OCI-LY7 (cell line): ENCODE measurements around the gene XYLT1. TPM values are rescaled to one million over a fixed set of nuclear protein-coding genes. Genes with fewer than 3 reads are reported as not detected.

Experiments
- BruUV-seq: library from RNA; stranded (reverse); fragments of 400-500 nt; replicated peaks from 2 replicates; lab custom pipeline; 2021; lab: Mats Ljungman, UMichigan
- CTCF ChIA-PET: fragments of 300-600 bp; sonication (Branson Sonifier 250); formaldehyde crosslinking; loops from one replicate; lab custom pipeline; 2022; ENCODE audit warnings: antibody characterized with exemption; ENCODE audit not compliant: unreplicated experiment; lab: Charles Lee
- POLR2A ChIA-PET: fragments of 300-600 bp; sonication (Branson Sonifier 250); formaldehyde crosslinking; loops from one replicate; lab custom pipeline; 2022; ENCODE audit warnings: antibody characterized with exemption; lab: Charles Lee
- DNase-seq: peaks from one replicate; pipeline ENCODE4 v3.0.0-alpha.2; 2015; ENCODE audit warnings: low spot score
- H2AFZ ChIP-seq: fragments of 200-600 bp; sonication (generic), shearing (Covaris generic); 2 replicates; pipeline ENCODE4 v1.6.1; 2014; ENCODE audit warnings: mild to moderate bottlenecking, antibody characterized with exemption, low read length, moderate library complexity
- H3K27ac ChIP-seq: fragments of 200-600 bp; sonication (generic); 2 replicates; pipeline ENCODE4 v1.5.1; 2014; ENCODE audit warnings: mixed run types, low read depth, mild to moderate bottlenecking, moderate library complexity, low read length, inconsistent platforms; ENCODE audit not compliant: poor library complexity, severe bottlenecking
- H3K36me3 ChIP-seq: fragments of 200-600 bp; sonication (generic); 2 replicates; pipeline ENCODE4 v1.6.1; 2014; ENCODE audit warnings: mild to moderate bottlenecking, antibody characterized with exemption, low read length, moderate library complexity, mixed read lengths; ENCODE audit not compliant: insufficient read depth
- H3K4me1 ChIP-seq: fragments of 200-600 bp; sonication (generic); 2 replicates; pipeline ENCODE4 v1.5.1; 2014; ENCODE audit warnings: mild to moderate bottlenecking, low read length; ENCODE audit not compliant: insufficient read depth, poor library complexity, severe bottlenecking
- H3K4me2 ChIP-seq: fragments of 200-600 bp; sonication (generic); 2 replicates; pipeline ENCODE4 v1.6.1; 2014; ENCODE audit warnings: mild to moderate bottlenecking, low read length
- H3K4me3 ChIP-seq: fragments of 200-600 bp; sonication (generic); 2 replicates; pipeline ENCODE4 v1.5.1; 2014; ENCODE audit warnings: mild to moderate bottlenecking, low read depth, low read length; ENCODE audit not compliant: poor library complexity, severe bottlenecking
- H3K79me2 ChIP-seq: fragments of 200-600 bp; sonication (generic); 2 replicates; pipeline ENCODE4 v1.6.1; 2016; ENCODE audit warnings: low read depth, mild to moderate bottlenecking, low read length, moderate library complexity, mixed read lengths; ENCODE audit not compliant: insufficient read depth
- H3K9me2 ChIP-seq: fragments of 200-600 bp; sonication (generic); 2 replicates; pipeline ENCODE4 v1.6.1; 2016; ENCODE audit warnings: mild to moderate bottlenecking, low read length, mixed read lengths; ENCODE audit not compliant: insufficient read depth
- H3K9me3 ChIP-seq: fragments of 200-600 bp; sonication (generic); 2 replicates; pipeline ENCODE4 v1.6.1; 2014; ENCODE audit warnings: mild to moderate bottlenecking, mixed run types, low read length, mixed read lengths
- H4K20me1 ChIP-seq: fragments of 200-600 bp; sonication (generic); 2 replicates; pipeline ENCODE4 v1.6.1; 2014; ENCODE audit warnings: mild to moderate bottlenecking, antibody characterized with exemption, low read length, moderate library complexity, mixed read lengths; ENCODE audit not compliant: insufficient read depth
- CTCF ChIP-seq: fragments of 200-600 bp; sonication (generic); conservative IDR thresholded peaks from 2 replicates; pipeline ENCODE4 v1.5.1; 2014; ENCODE audit warnings: mild to moderate bottlenecking, antibody characterized with exemption, low read length, moderate library complexity, mixed read lengths
- EZH2phosphoT487 ChIP-seq: fragments of 200-600 bp; sonication (generic); IDR thresholded peaks from 2 replicates; pipeline ENCODE4 v1.6.1; 2018; ENCODE audit warnings: low read depth, borderline replicate concordance, mild to moderate bottlenecking, mixed run types, antibody characterized with exemption, low read length, moderate library complexity, mixed read lengths
- intact Hi-C: fragments of 100-400 bp; cut with micrococcal nuclease; formaldehyde crosslinking; loops from one replicate; pipeline ENCODE4 v1.10.0; 2022; ENCODE audit not compliant: unreplicated experiment
- total RNA-seq, 2 experiments: library from RNA; depleted of rRNA in 1 of 2; stranded (reverse); fragments of >200 nt in 1 of 2; shearing (Covaris generic) in 1 of 2; gene quantifications; 2 replicates each; pipeline ENCODE4 v1.2.3, GENCODE V29; 2014 to 2022

XYLT1 gene
- total RNA-seq, 2 experiments from 2014 or later: 36.3 to 50.0 TPM

GRCh38 chr16:17448640-17449638 lies 21.8 kb downstream of the XYLT1 start:
- ChIA-PET CTCF (interaction anchor here (0.6 kb wide), 2 partner anchors 19 to 33 kb away, joined by 3 to 5 read pairs; no protein-coding TSS in a partner anchor), POLR2A (interaction anchor here (1.0 to 1.6 kb wide), 7 partner anchors 11 to 80 kb away, joined by 3 to 11 read pairs (median 5); no protein-coding TSS in a partner anchor)
- no peaks in the 10 kb centered on the region for H3K9me2 ChIP-seq
- peaks cover 17% of the 10 kb centered on the region; the same call in 1 of the 2 replicates for H4K20me1 ChIP-seq
- peaks cover 26% of the 10 kb centered on the region for H3K36me3 ChIP-seq
- TF ChIP-seq EZH2phosphoT487 (no peak), CTCF (0 out of 2 replicates have a peak, but pooled peaks have one; percentile 21)
- H3K4me1 ChIP-seq: peaks cover 40% of the 10 kb centered on the region
- H3K9me3 ChIP-seq: no peaks in the 10 kb centered on the region
- no peak overlapping the region for H2AFZ ChIP-seq
- peak; percentile 51 for DNase-seq
- peaks cover 28% of the 10 kb centered on the region; the same call in 1 of the 2 replicates for H3K79me2 ChIP-seq
- peak overlapping the region; percentile 72 for H3K4me2 ChIP-seq
- intact Hi-C loops: loop anchor here (1.0 to 5.0 kb wide), 3 partner anchors 11 to 82 kb away; no protein-coding TSS in a partner anchor
- peak overlapping the region; percentile 70 for H3K27ac ChIP-seq
- H3K4me3 ChIP-seq: peak overlapping the region; percentile 29
- BruUV-seq: no TSS peak

GRCh38 chr16:17447101-17447569 lies 23.6 kb downstream of the XYLT1 start:
- intact Hi-C loops: loop anchor here (5.0 kb wide), 1 partner anchor 80 kb away; no protein-coding TSS in a partner anchor
- peaks cover 18% of the 10 kb centered on the region; the same call in 1 of the 2 replicates for H3K79me2 ChIP-seq
- CTCF ChIA-PET: no interaction called here

More at GRCh38 chr16:17447101-17447569, 23.6 kb downstream of the XYLT1 start:
- Histone ChIP-seq H3K9me3 (no peaks in the 10 kb centered on the region), H3K9me2 (no peaks in the 10 kb centered on the region), H2AFZ (no peak overlapping the region), H4K20me1 (peaks cover 12% of the 10 kb centered on the region; the same call in 1 of the 2 replicates), H3K4me1 (peaks cover 30% of the 10 kb centered on the region), H3K4me2 (no peak overlapping the region), H3K27ac (no peak overlapping the region), H3K4me3 (no peak overlapping the region), H3K36me3 (peaks cover 33% of the 10 kb centered on the region)
- no TSS peak for BruUV-seq
- POLR2A ChIA-PET: no interaction called here
- TF ChIP-seq CTCF (no peak), EZH2phosphoT487 (no peak)
- DNase-seq: no peak
